ENCODE data around the gene PRKG1. TPM values are rescaled to one million over a fixed set of nuclear protein-coding genes. Genes with fewer than 3 reads are reported as not detected.

The PRKG1 gene
- polyA plus RNA-seq, 2 donors, result 0.84 to 0.87 TPM

DNA sequence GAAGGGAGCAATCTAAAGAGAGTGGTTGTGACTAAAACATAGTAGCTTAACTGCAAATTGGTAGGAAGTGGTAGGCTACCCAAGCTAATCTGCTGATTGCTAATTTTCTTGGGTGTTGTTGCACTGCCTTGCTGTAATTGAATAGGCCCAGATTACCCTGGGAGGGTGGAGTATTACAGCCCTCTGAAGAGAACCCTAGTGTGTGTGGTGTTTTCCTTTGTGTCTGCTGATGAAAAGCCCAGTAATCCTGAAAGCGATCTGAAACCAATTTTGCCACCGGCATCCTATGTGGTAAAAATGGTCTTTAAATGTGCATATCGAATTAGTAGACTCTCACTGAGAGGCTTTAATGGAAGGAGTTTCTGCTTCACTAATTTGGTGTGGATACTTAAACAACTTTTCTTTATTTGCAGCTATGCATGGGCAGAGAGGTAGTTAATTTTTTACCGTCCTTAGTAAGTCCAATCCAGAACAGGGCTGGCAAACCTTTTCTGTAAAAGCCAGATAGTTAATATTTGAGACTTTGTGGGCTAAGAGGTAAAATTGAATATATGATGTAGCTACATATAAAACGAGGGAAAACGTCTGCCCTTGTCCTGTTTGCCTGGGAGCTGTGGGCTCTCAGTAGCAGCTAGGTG lies 532.7 kb downstream of the PRKG1 start:
- no peak overlapping the region for H3K4me3 ChIP-seq (ENCODE audit: low read depth in 1 of 2, low read length in 2 of 2)
- H3K9me3 ChIP-seq (ENCODE audit: control insufficient read depth in 2 of 2, insufficient read depth in 1 of 2, low read depth in 1 of 2, low read length in 1 of 2), result no peaks in the 10 kb centered on the region
- H3K4me1 ChIP-seq (ENCODE audit: control insufficient read depth in 2 of 2, insufficient read depth in 2 of 2, low read length in 1 of 2), result no peaks in the 10 kb centered on the region
- 79 to 87% methylated on average over 6 of the region's 6 CpGs for WGBS, 2 donors
- no peaks in the 10 kb centered on the region for H3K36me3 ChIP-seq (ENCODE audit: control insufficient read depth in 2 of 2, insufficient read depth in 2 of 2, low read length in 1 of 2)
- H3K27me3 ChIP-seq (ENCODE audit: control insufficient read depth in 1 of 2, insufficient read depth in 2 of 2, low read length in 2 of 2), result no peaks in the 10 kb centered on the region
- no peak overlapping the region for H3K27ac ChIP-seq (ENCODE audit: low read depth in 2 of 2, low read length in 1 of 2)

- H3K4me1 ChIP-seq (ENCODE audit: control insufficient read depth in 2 of 2, insufficient read depth in 2 of 2, low read length in 1 of 2), result no peaks in the 10 kb centered on the region
- H3K9me3 ChIP-seq (ENCODE audit: control insufficient read depth in 2 of 2, insufficient read depth in 1 of 2, low read depth in 1 of 2, low read length in 1 of 2), result no peaks in the 10 kb centered on the region
- H3K36me3 ChIP-seq (ENCODE audit: control insufficient read depth in 2 of 2, insufficient read depth in 2 of 2, low read length in 1 of 2), result no peaks in the 10 kb centered on the region
- H3K27me3 ChIP-seq (ENCODE audit: control insufficient read depth in 1 of 2, insufficient read depth in 2 of 2, low read length in 2 of 2), result no peaks in the 10 kb centered on the region
- 82 to 85% methylated on average over 3 of the region's 3 CpGs for WGBS, 2 donors
- no peak overlapping the region for H3K4me3 ChIP-seq (ENCODE audit: low read depth in 1 of 2, low read length in 2 of 2)
- no peak overlapping the region for H3K27ac ChIP-seq (ENCODE audit: low read depth in 2 of 2, low read length in 1 of 2)
Observed at GRCh38 chr10:51607463-51607835, 533.2 kb downstream of the PRKG1 start.

- Histone ChIP-seq H3K36me3 (ENCODE audit: control insufficient read depth in 2 of 2, insufficient read depth in 2 of 2, low read length in 1 of 2) (no peaks in the 10 kb centered on the region), H3K9me3 (ENCODE audit: control insufficient read depth in 2 of 2, insufficient read depth in 1 of 2, low read depth in 1 of 2, low read length in 1 of 2) (no peaks in the 10 kb centered on the region), H3K4me1 (ENCODE audit: control insufficient read depth in 2 of 2, insufficient read depth in 2 of 2, low read length in 1 of 2) (no peaks in the 10 kb centered on the region), H3K4me3 (ENCODE audit: low read depth in 1 of 2, low read length in 2 of 2) (no peak overlapping the region), H3K27ac (ENCODE audit: low read depth in 2 of 2, low read length in 1 of 2) (no peak overlapping the region), H3K27me3 (ENCODE audit: control insufficient read depth in 1 of 2, insufficient read depth in 2 of 2, low read length in 2 of 2) (no peaks in the 10 kb centered on the region)
- WGBS, 2 donors, result 74% methylated on average over 2 of the region's 2 CpGs
Observed at GRCh38 chr10:51608211-51608610, 533.9 kb downstream of the PRKG1 start.

- WGBS, 2 donors, result 81 to 88% methylated on average over 3 of the region's 3 CpGs
- Histone ChIP-seq H3K27me3 (ENCODE audit: control insufficient read depth in 1 of 2, insufficient read depth in 2 of 2, low read length in 2 of 2) (no peaks in the 10 kb centered on the region), H3K4me1 (ENCODE audit: control insufficient read depth in 2 of 2, insufficient read depth in 2 of 2, low read length in 1 of 2) (no peaks in the 10 kb centered on the region), H3K27ac (ENCODE audit: low read depth in 2 of 2, low read length in 1 of 2) (no peak overlapping the region), H3K9me3 (ENCODE audit: control insufficient read depth in 2 of 2, insufficient read depth in 1 of 2, low read depth in 1 of 2, low read length in 1 of 2) (no peaks in the 10 kb centered on the region), H3K4me3 (ENCODE audit: low read depth in 1 of 2, low read length in 2 of 2) (no peak overlapping the region), H3K36me3 (ENCODE audit: control insufficient read depth in 2 of 2, insufficient read depth in 2 of 2, low read length in 1 of 2) (no peaks in the 10 kb centered on the region)
Observed at GRCh38 chr10:51615764-51616298, 541.5 kb downstream of the PRKG1 start.

GRCh38 chr10:51617576-51618235 lies 543.4 kb downstream of the PRKG1 start:
- H3K4me3 ChIP-seq (ENCODE audit: low read depth in 1 of 2, low read length in 2 of 2), result no peak overlapping the region
- H3K27me3 ChIP-seq (ENCODE audit: control insufficient read depth in 1 of 2, insufficient read depth in 2 of 2, low read length in 2 of 2), result no peaks in the 10 kb centered on the region
- H3K36me3 ChIP-seq (ENCODE audit: control insufficient read depth in 2 of 2, insufficient read depth in 2 of 2, low read length in 1 of 2), result no peaks in the 10 kb centered on the region
- no peak overlapping the region for H3K27ac ChIP-seq (ENCODE audit: low read depth in 2 of 2, low read length in 1 of 2)
- no peaks in the 10 kb centered on the region for H3K4me1 ChIP-seq (ENCODE audit: control insufficient read depth in 2 of 2, insufficient read depth in 2 of 2, low read length in 1 of 2)
- H3K9me3 ChIP-seq (ENCODE audit: control insufficient read depth in 2 of 2, insufficient read depth in 1 of 2, low read depth in 1 of 2, low read length in 1 of 2), result no peaks in the 10 kb centered on the region
- 76 to 78% methylated on average over 4 of the region's 4 CpGs for WGBS, 2 donors

DNA sequence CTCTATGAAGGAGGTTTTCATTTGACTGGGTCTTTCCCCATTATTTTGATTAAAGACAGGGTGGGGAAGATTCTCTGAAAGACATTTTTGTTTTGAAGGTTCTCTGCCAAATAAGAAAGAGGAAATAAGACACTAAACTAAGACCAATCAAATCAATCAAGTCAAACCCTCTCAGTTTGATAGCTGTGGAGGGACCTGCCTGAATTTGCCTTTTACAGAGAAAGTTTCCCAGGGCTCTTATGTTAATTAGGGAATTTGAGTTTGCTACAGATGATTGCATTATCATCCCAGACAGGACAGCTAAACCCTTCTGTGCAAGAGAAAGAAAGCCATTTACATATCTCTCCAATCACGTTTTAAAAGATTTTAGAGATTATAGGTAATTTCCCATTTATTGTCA lies 545.1 kb downstream of the PRKG1 start:
- WGBS, 2 donors, result 38 to 52% methylated on average over 1 of the region's 1 CpG
- Histone ChIP-seq H3K9me3 (ENCODE audit: control insufficient read depth in 2 of 2, insufficient read depth in 1 of 2, low read depth in 1 of 2, low read length in 1 of 2) (no peaks in the 10 kb centered on the region), H3K4me3 (ENCODE audit: low read depth in 1 of 2, low read length in 2 of 2) (no peak overlapping the region), H3K27me3 (ENCODE audit: control insufficient read depth in 1 of 2, insufficient read depth in 2 of 2, low read length in 2 of 2) (no peaks in the 10 kb centered on the region), H3K36me3 (ENCODE audit: control insufficient read depth in 2 of 2, insufficient read depth in 2 of 2, low read length in 1 of 2) (no peaks in the 10 kb centered on the region), H3K27ac (ENCODE audit: low read depth in 2 of 2, low read length in 1 of 2) (no peak overlapping the region), H3K4me1 (ENCODE audit: control insufficient read depth in 2 of 2, insufficient read depth in 2 of 2, low read length in 1 of 2) (no peaks in the 10 kb centered on the region)

GRCh38 chr10:51620131-51620530 lies 545.8 kb downstream of the PRKG1 start:
- Histone ChIP-seq H3K4me1 (ENCODE audit: control insufficient read depth in 2 of 2, insufficient read depth in 2 of 2, low read length in 1 of 2) (no peaks in the 10 kb centered on the region), H3K36me3 (ENCODE audit: control insufficient read depth in 2 of 2, insufficient read depth in 2 of 2, low read length in 1 of 2) (no peaks in the 10 kb centered on the region), H3K27ac (ENCODE audit: low read depth in 2 of 2, low read length in 1 of 2) (no peak overlapping the region), H3K4me3 (ENCODE audit: low read depth in 1 of 2, low read length in 2 of 2) (no peak overlapping the region), H3K9me3 (ENCODE audit: control insufficient read depth in 2 of 2, insufficient read depth in 1 of 2, low read depth in 1 of 2, low read length in 1 of 2) (no peaks in the 10 kb centered on the region), H3K27me3 (ENCODE audit: control insufficient read depth in 1 of 2, insufficient read depth in 2 of 2, low read length in 2 of 2) (no peaks in the 10 kb centered on the region)
- 73 to 87% methylated on average over 1 of the region's 1 CpG for WGBS, 2 donors

GRCh38 chr10:51624013-51624412 lies 549.7 kb downstream of the PRKG1 start:
- Histone ChIP-seq H3K4me3 (ENCODE audit: low read depth in 1 of 2, low read length in 2 of 2) (no peak overlapping the region), H3K9me3 (ENCODE audit: control insufficient read depth in 2 of 2, insufficient read depth in 1 of 2, low read depth in 1 of 2, low read length in 1 of 2) (no peaks in the 10 kb centered on the region), H3K4me1 (ENCODE audit: control insufficient read depth in 2 of 2, insufficient read depth in 2 of 2, low read length in 1 of 2) (no peaks in the 10 kb centered on the region), H3K27me3 (ENCODE audit: control insufficient read depth in 1 of 2, insufficient read depth in 2 of 2, low read length in 2 of 2) (no peaks in the 10 kb centered on the region), H3K36me3 (ENCODE audit: control insufficient read depth in 2 of 2, insufficient read depth in 2 of 2, low read length in 1 of 2) (no peaks in the 10 kb centered on the region), H3K27ac (ENCODE audit: low read depth in 2 of 2, low read length in 1 of 2) (no peak overlapping the region)
- 83 to 96% methylated on average over 1 of the region's 1 CpG for WGBS, 2 donors

- Histone ChIP-seq H3K27ac (ENCODE audit: low read depth in 2 of 2, low read length in 1 of 2) (no peak overlapping the region), H3K27me3 (ENCODE audit: control insufficient read depth in 1 of 2, insufficient read depth in 2 of 2, low read length in 2 of 2) (no peaks in the 10 kb centered on the region), H3K9me3 (ENCODE audit: control insufficient read depth in 2 of 2, insufficient read depth in 1 of 2, low read depth in 1 of 2, low read length in 1 of 2) (no peaks in the 10 kb centered on the region), H3K4me3 (ENCODE audit: low read depth in 1 of 2, low read length in 2 of 2) (no peak overlapping the region), H3K4me1 (ENCODE audit: control insufficient read depth in 2 of 2, insufficient read depth in 2 of 2, low read length in 1 of 2) (no peaks in the 10 kb centered on the region), H3K36me3 (ENCODE audit: control insufficient read depth in 2 of 2, insufficient read depth in 2 of 2, low read length in 1 of 2) (no peaks in the 10 kb centered on the region)
- 70 to 75% methylated on average over 11 of the region's 11 CpGs for WGBS, 2 donors
Observed at GRCh38 chr10:51629934-51630639, 555.8 kb downstream of the PRKG1 start.

Measured in esophagus (tissue), 2 donors.